ENCODE measurements around the gene WFDC9.
"Not testable (repeated sequence)": the region's sequence is repeated elsewhere in the genome, so short reads cannot be mapped to it uniquely, and the experiment has no call there.

The WFDC9 gene

GRCh38 chr20:45592574-45593189 is 38.4 kb downstream of the WFDC9 start:
- DNase-seq (ENCODE audit: low read depth): peak; percentile 29
- TF ChIP-seq CTCF (IDR thresholded peaks at IDR 0.05; ENCODE audit: low read depth, low read length, missing control alignments): peak; percentile 79

GRCh38 chr20:45589725-45590124 is 41.4 kb downstream of the WFDC9 start:
- no peak for DNase-seq (ENCODE audit: low read depth)
- no peak for TF ChIP-seq CTCF (IDR thresholded peaks at IDR 0.05; ENCODE audit: low read depth, low read length, missing control alignments)
- no peak overlapping the region for H3K4me3 ChIP-seq (ENCODE audit: low read depth, low read length)

More at GRCh38 chr20:45592574-45593189, 38.4 kb downstream of the WFDC9 start:
- H3K4me3 ChIP-seq (ENCODE audit: low read depth, low read length): no peak overlapping the region

- no peak for DNase-seq (ENCODE audit: low read depth)
- no peak overlapping the region for H3K4me3 ChIP-seq (ENCODE audit: low read depth, low read length)
- TF ChIP-seq CTCF (IDR thresholded peaks at IDR 0.05; ENCODE audit: low read depth, low read length, missing control alignments): no peak
These were observed 42.3 kb downstream of the WFDC9 start for GRCh38 chr20:45588800-45589199.

GRCh38 chr20:45585986-45586385 is 45.1 kb downstream of the WFDC9 start:
- H3K4me3 ChIP-seq (ENCODE audit: low read depth, low read length); DNase-seq (ENCODE audit: low read depth): not testable (repeated sequence)

- DNase-seq (ENCODE audit: low read depth): not testable (repeated sequence)
These were observed 46.8 kb downstream of the WFDC9 start for GRCh38 chr20:45584294-45584693.

GRCh38 chr20:45583502-45583901 is 47.6 kb downstream of the WFDC9 start:
- DNase-seq (ENCODE audit: low read depth): no peak
- no peak overlapping the region for H3K4me3 ChIP-seq (ENCODE audit: low read depth, low read length)
- no peak for TF ChIP-seq CTCF (IDR thresholded peaks at IDR 0.05; ENCODE audit: low read depth, low read length, missing control alignments)

More at GRCh38 chr20:45584294-45584693, 46.8 kb downstream of the WFDC9 start:
- not testable (repeated sequence) for H3K4me3 ChIP-seq (ENCODE audit: low read depth, low read length)

GRCh38 chr20:45581702-45582101 is 49.4 kb downstream of the WFDC9 start:
- no peak overlapping the region for H3K4me3 ChIP-seq (ENCODE audit: low read depth, low read length)
- no peak for DNase-seq (ENCODE audit: low read depth)
- TF ChIP-seq CTCF (IDR thresholded peaks at IDR 0.05; ENCODE audit: low read depth, low read length, missing control alignments): no peak

- no peak for DNase-seq (ENCODE audit: low read depth)
- no peak within 1 kb of the TSS for H3K4me3 ChIP-seq (ENCODE audit: low read depth, low read length)
- no peak for TF ChIP-seq CTCF (IDR thresholded peaks at IDR 0.05; ENCODE audit: low read depth, low read length, missing control alignments)
These were observed 51.9 kb downstream of the WFDC9 start, which contains the start of gene WFDC8 for GRCh38 chr20:45579184-45579583. Gene WFDC8 (minus strand): TSS chr20:45579284. CDS start chr20:45579247, 37 bp downstream.

All from GM12864 (cell line).